ENCODE results near the gene TMEM248. TPM values are rescaled to one million over a fixed set of nuclear protein-coding genes. Genes with fewer than 3 reads are reported as not detected.
"Not testable (repeated sequence)": the region's sequence is repeated elsewhere in the genome, so short reads cannot be mapped to it uniquely, and the experiment has no call there.

The TMEM248 gene
- total RNA-seq, 2 experiments from 2014 or later: 86.9 to 88.1 TPM

DNA sequence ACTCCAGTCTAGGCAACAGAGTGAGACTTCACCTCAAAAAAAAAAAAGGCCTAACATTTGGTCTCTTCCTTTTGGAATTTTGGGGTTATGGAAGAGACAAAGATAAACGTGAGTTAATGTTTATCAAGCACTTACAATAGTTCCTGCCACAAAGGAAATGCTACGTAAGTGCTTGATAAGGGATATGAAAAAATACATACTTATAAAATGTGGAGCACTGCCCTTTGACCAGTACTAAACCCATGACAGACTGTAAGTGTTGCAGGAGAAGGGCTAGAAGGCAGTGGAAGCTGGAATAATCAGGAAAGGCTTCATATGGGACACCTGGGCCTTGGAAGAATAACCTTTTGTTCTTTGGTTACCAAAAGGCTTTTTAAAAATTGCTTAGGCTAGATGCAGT lies 25.5 kb downstream of the TMEM248 start:
- Mint-ChIP-seq H3K27ac (no peak overlapping the region), H3K4me3 (no peak overlapping the region), H3K4me1 (no peaks in the 10 kb centered on the region), H3K9me3 (no peaks in the 10 kb centered on the region), H3K27me3 (no peaks in the 10 kb centered on the region), H3K36me3 (peaks cover 20% of the 10 kb centered on the region)
- ATAC-seq (ENCODE audit: low read depth) (no peak), DNase-seq (no peak)
- POLR2A ChIA-PET: no interaction called here

DNA sequence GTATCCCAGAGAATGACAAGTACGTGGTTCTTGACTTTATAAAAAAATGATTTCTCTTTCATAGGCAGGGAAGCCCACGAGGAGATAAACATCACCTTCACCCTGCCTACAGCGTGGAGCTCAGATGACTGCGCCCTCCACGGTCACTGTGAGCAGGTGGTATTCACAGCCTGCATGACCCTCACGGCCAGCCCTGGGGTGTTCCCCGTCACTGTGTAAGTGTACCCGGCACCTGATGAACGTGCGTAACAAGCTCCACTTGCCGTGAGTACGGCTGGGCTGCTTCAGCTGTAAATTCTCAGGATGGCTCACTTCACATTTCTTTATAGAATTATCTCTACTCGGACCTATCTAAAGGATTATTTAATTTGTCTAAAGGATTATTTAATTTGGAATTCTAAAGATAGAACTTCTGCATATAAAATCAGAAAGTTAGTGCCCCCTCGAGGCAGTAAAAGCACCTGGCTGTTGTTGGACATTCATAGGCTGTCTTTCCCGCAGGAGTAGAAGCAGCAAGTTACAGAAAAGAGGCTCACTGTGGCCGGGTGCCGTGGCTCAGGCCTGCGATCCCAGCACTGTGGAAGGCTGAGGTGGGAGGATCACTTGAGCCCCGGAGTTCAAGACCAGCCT lies 27.6 kb downstream of the TMEM248 start:
- Mint-ChIP-seq H3K27me3 (no peaks in the 10 kb centered on the region), H3K27ac (no peak overlapping the region), H3K36me3 (peaks cover 28% of the 10 kb centered on the region), H3K9me3 (no peaks in the 10 kb centered on the region), H3K4me1 (no peaks in the 10 kb centered on the region), H3K4me3 (no peak overlapping the region)
- no peak for DNase-seq
- POLR2A ChIA-PET: interaction anchor here (1.2 kb wide), 1 partner anchor 46 kb away, joined by 5 read pairs; the partner anchor contains the start of gene SBDS
- ATAC-seq (ENCODE audit: low read depth): no peak

DNA sequence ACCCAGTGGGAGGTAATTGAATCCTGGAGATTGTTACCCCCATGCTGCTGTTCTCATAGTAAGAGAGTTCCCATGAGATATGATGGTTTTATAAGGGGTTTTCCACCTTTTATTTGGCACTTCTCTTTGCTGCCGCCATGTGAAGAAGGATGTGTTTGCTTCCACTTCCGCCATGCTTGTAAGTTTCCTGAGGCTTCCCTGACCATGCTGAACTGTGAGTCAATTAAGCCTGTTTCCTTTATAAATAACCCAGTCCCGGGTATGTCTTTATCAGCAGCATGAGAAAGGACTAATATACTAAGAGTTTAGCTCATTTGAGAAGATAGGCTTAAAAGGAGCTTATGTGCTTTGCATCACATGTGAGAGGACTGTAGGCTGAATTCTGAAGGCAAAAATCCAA lies 29.3 kb downstream of the TMEM248 start:
- POLR2A ChIA-PET: no interaction called here
- no peaks in the 10 kb centered on the region for H3K4me1 Mint-ChIP-seq
- H3K27me3 Mint-ChIP-seq: no peaks in the 10 kb centered on the region
- no peaks in the 10 kb centered on the region for H3K9me3 Mint-ChIP-seq
- H3K27ac Mint-ChIP-seq: no peak overlapping the region
- no peak for DNase-seq
- H3K4me3 Mint-ChIP-seq: no peak overlapping the region
- peaks cover 26% of the 10 kb centered on the region for H3K36me3 Mint-ChIP-seq
- ATAC-seq (ENCODE audit: low read depth): no peak

DNA sequence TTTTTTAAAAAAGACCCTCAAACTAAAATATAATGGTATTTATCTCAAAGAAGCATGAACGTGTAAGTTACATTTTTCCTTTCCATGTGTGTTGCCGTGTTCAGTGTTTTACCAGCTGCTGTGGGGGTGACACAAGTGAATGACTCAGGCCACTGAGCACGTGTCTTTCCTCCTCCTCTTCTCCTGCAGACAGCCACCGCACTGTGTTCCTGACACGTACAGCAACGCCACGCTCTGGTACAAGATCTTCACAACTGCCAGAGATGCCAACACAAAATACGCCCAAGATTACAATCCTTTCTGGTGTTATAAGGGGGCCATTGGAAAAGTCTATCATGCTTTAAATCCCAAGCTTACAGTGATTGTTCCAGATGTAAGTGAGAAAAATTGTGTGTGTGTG lies 29.7 kb downstream of the TMEM248 start:
- Mint-ChIP-seq H3K9me3 (no peaks in the 10 kb centered on the region), H3K27me3 (no peaks in the 10 kb centered on the region), H3K4me3 (no peak overlapping the region), H3K36me3 (peaks cover 27% of the 10 kb centered on the region), H3K27ac (no peak overlapping the region), H3K4me1 (no peaks in the 10 kb centered on the region)
- ATAC-seq (ENCODE audit: low read depth) (no peak), DNase-seq (no peak)
- POLR2A ChIA-PET: no interaction called here

DNA sequence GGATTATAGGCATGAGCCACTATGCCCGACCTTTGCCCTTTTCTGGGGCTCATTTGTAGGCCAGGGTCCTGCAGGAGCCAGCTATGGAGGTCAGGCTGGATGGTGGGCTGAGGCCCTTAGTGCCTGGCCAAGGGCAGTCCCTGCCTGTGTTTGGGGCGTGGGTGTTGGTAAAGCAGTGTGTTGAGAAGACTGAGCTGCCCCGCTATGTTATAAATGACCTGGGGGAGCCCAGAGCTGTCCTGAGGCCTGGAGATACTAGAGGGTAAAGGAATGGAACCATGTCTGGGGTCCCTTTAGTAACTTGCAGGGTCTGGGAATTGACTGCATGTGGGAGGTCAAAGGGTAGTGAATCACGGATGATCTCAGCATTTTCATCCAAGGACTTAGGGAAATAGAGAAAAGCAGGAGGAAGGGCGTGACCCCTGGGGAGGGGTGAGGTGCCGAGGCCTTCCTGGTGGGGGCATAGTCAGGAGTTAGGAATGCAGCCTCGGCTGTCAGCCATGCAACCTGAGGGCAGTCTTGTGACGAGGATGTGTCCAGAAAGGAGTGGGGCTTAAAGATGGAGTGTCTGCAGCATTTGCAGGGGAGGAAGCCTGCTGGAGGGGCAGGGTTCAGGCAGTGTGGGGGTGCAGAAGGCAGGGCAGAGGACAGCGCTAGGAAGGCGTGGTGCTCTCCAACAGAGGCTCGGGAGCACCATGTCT lies 31.5 kb downstream of the TMEM248 start:
- POLR2A ChIA-PET: no interaction called here
- no peak overlapping the region for H3K27ac Mint-ChIP-seq
- DNase-seq (no peak), ATAC-seq (ENCODE audit: low read depth) (no peak)
- no peaks in the 10 kb centered on the region for H3K4me1 Mint-ChIP-seq
- no peaks in the 10 kb centered on the region for H3K9me3 Mint-ChIP-seq
- H3K36me3 Mint-ChIP-seq: peaks cover 29% of the 10 kb centered on the region
- no peak overlapping the region for H3K4me3 Mint-ChIP-seq
- no peaks in the 10 kb centered on the region for H3K27me3 Mint-ChIP-seq

DNA sequence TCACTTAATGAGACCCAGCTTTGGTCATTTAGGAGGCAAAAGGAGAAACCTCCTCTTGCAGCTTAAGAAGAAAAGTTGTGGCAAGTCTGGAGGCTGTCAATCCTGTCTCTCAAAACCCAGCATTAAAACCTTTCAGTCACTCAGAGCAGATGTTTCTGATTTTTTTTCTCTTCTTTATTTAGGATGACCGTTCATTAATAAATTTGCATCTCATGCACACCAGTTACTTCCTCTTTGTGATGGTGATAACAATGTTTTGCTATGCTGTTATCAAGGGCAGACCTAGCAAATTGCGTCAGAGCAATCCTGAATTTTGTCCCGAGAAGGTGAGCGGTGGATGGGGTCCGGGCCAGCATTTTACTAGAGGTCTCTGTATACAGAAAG lies 32.0 kb downstream of the TMEM248 start:
- no peak overlapping the region for H3K27ac Mint-ChIP-seq
- no peak for ATAC-seq (ENCODE audit: low read depth)

DNA sequence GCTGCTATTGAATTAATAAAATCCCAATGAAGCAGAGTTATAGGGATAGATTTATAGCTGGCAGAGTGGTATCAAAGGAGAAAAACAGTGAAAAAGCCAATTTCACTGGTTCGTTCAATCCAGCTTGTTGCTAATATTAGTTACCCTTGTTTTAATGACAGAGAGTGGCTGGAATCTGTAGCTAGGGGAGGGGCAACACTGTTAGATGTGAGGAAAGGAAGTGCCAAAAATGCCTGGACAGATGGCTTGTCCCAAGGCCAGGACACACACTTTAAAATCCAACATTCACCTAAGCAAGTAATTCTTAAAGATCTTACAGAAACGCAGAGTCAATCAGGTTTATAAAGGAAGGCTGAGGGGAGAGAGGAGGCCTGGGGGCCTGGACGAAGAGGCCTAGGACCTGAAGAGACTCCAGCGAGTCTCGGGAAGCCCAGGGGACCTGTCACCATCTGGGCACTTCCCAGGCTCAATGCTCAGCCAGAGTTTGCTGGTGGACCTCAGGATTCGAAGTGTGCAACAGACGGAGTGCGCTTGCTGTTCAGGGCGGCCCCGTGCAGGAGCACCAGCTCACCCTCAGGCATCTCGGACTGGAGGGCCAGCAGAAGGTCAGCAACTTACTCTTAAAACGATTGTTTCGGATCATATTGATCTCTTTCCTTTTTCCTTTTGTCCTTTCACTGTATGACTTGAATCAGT lies 36.7 kb downstream of the TMEM248 start:
- Mint-ChIP-seq H3K9me3 (no peaks in the 10 kb centered on the region), H3K27ac (no peak overlapping the region), H3K4me3 (no peak overlapping the region), H3K4me1 (no peaks in the 10 kb centered on the region), H3K36me3 (peaks cover 17% of the 10 kb centered on the region), H3K27me3 (no peaks in the 10 kb centered on the region)
- POLR2A ChIA-PET: no interaction called here
- DNase-seq (no peak), ATAC-seq (ENCODE audit: low read depth) (no peak)

More for the DNA sequence above, 32.0 kb downstream of the TMEM248 start:
- Mint-ChIP-seq H3K4me3 (no peak overlapping the region), H3K36me3 (peaks cover 29% of the 10 kb centered on the region), H3K9me3 (no peaks in the 10 kb centered on the region), H3K4me1 (no peaks in the 10 kb centered on the region), H3K27me3 (no peaks in the 10 kb centered on the region)
- DNase-seq: no peak
- POLR2A ChIA-PET: no interaction called here

DNA sequence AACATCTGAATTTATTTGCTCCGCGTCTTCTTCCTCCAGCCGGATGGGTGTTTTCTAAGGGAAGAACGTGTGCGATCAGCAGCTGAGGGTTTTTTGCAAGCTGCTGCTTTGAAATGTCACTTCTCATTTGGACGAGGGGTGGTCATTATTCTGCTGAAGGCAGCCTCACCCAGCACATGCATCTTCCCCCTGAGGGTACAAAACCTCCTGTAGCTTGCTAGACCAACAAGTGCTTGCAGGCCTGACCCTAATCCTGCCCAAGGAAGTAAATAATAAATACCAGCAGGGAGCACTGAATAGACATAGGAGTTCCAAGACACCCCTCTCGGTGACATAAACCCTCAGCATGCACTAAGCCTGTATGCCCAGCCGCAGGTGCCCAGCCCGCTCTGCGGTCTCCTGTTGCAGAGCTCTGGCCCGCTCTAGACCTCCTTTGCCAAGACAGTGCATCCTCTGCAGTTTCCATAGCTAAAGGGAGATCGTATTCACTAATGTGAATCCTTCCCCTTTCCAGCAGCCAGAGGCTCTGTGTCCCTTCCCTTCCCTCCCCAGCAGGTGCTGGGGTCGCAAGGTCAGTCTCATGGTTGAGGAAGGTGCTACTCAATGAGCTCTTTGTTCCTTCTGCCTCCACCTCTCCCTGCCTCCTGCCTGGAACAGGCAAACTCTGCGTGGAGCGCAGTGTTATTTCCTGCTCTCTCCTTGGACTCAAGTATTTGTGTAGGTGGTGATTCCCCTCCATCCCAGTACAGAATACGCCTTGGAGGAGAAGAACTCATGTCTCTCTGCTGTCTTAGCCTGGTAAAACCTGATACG lies 37.7 kb downstream of the TMEM248 start:
- peaks cover 17% of the 10 kb centered on the region for H3K36me3 Mint-ChIP-seq
- ATAC-seq (ENCODE audit: low read depth) (no peak), DNase-seq (no peak)
- no peaks in the 10 kb centered on the region for H3K9me3 Mint-ChIP-seq
- H3K27me3 Mint-ChIP-seq: no peaks in the 10 kb centered on the region
- POLR2A ChIA-PET: no interaction called here
- H3K27ac Mint-ChIP-seq: no peak overlapping the region
- no peaks in the 10 kb centered on the region for H3K4me1 Mint-ChIP-seq
- H3K4me3 Mint-ChIP-seq: no peak overlapping the region

DNA sequence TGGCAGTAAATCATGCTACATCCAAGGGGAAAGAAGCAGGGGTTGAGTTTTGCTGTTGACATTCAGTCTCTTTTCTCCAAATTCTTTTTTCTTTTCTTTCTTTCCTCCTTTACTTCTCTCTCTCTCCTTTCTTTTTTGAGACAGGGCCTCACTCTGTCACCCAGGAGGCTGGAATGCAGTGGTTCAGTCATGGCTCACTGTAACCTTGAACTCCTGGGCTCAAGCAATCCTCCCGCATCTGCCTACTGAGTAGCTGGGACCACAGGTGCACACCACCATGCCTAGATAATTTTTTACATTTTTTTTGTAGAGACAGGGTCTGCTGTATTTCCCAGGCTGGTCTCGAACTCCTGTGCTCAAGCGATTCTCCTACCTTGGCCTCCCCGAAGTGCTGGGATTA lies 39.2 kb downstream of the TMEM248 start:
- no peak for DNase-seq
- Mint-ChIP-seq H3K27ac (no peak overlapping the region), H3K9me3 (no peaks in the 10 kb centered on the region), H3K36me3 (peaks cover 15% of the 10 kb centered on the region), H3K4me1 (peaks cover 2% of the 10 kb centered on the region), H3K4me3 (no peak overlapping the region), H3K27me3 (no peaks in the 10 kb centered on the region)
- no peak for ATAC-seq (ENCODE audit: low read depth)
- POLR2A ChIA-PET: no interaction called here

DNA sequence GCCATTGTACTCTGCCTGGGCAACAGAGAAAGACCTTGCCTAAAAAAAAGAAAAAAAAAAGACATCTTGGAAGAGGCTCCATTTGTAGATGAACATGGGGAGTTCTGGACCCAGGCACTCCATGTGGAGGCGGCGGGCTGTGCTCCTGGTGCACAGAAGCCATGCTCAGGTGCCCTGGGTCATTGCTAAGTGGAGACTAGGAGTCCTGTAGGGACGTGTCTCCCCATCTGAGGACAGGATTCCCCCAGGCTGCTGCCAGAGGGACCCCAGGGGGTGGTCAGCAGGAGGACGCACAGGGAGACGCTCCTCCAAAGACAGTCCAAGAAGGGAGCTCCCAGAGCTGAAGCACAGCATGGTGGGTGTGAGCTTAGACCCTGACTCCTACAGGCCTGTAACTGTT lies 40.1 kb downstream of the TMEM248 start:
- no peak for DNase-seq
- peaks cover 13% of the 10 kb centered on the region for H3K36me3 Mint-ChIP-seq
- POLR2A ChIA-PET: interaction anchor here (0.6 kb wide), 1 partner anchor 22 kb away, joined by 4 read pairs; no protein-coding TSS in a partner anchor
- no peak overlapping the region for H3K27ac Mint-ChIP-seq
- peaks cover 2% of the 10 kb centered on the region for H3K4me1 Mint-ChIP-seq
- no peak overlapping the region for H3K4me3 Mint-ChIP-seq
- no peaks in the 10 kb centered on the region for H3K27me3 Mint-ChIP-seq
- H3K9me3 Mint-ChIP-seq: no peaks in the 10 kb centered on the region
- ATAC-seq (ENCODE audit: low read depth): no peak

DNA sequence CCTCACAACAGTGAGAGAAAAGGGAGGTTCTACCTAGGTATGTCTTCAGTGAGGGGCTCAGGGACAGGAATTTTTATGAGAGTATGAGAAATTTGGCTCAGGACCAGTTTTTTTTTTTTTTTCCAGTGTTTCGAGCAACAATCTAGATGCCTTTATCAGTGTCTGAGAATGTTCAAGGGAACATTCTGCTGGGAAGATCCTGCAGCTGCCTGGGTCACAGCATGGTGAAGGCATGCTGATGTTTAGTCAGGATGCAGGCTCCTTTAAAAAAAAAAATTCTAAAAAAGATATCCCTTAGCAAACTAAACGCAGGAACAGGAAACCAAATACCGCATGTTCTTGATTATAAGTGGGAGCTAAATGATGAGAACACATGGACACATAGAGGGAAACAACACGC lies 43.4 kb downstream of the TMEM248 start:
- no peak for DNase-seq
- Mint-ChIP-seq H3K27me3 (no peaks in the 10 kb centered on the region), H3K36me3 (peaks cover 8% of the 10 kb centered on the region), H3K4me3 (no peak overlapping the region), H3K9me3 (no peaks in the 10 kb centered on the region), H3K27ac (no peak overlapping the region), H3K4me1 (peaks cover 2% of the 10 kb centered on the region)
- ATAC-seq (ENCODE audit: low read depth): no peak
- POLR2A ChIA-PET: no interaction called here

DNA sequence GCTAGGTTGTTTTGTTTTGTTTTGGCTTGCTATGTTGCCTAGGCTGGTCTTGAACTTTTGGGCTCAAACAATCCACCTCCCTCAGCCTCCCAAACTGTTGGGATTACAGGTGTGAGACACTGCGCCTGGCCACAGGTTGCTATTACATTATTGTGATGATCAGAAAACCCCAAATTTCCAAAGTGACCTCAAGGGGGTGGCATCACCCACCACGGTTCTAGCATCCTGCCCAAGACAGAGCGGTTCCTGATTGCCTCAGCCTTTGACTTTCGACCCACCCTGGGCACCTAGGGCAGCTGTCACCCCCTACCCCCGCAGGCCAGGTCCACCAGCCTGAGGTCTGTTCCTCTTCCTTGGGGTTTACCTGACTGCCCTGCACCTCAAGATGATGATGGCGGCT lies 46.0 kb downstream of the TMEM248 start:
- H3K9me3 Mint-ChIP-seq: no peaks in the 10 kb centered on the region
- H3K27ac Mint-ChIP-seq: no peak overlapping the region
- peaks cover 2% of the 10 kb centered on the region for H3K4me1 Mint-ChIP-seq
- DNase-seq (no peak), ATAC-seq (ENCODE audit: low read depth) (no peak)
- no peaks in the 10 kb centered on the region for H3K27me3 Mint-ChIP-seq
- no peak overlapping the region for H3K4me3 Mint-ChIP-seq
- POLR2A ChIA-PET: no interaction called here
- peaks cover 3% of the 10 kb centered on the region for H3K36me3 Mint-ChIP-seq

DNA sequence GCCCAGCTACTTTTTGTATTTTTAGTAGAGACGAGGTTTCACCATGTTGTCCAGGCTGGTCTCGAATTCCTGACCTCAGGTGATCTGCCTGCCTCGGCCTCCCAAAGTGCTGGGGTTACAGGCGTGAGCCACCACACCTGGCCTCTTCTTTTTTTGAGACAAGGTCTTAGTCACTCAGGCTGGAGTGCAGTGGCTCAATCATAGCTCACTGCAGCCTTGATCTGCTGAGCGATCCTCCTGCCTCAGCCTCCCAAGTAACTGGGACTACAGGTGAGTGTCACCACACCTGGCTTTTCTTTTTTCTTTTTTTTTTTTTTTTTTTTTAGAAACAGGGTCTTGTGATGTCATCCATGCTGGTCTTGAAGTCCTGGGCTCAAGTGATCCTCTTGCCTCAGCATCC lies 48.0 kb downstream of the TMEM248 start:
- H3K27me3 Mint-ChIP-seq; H3K4me1 Mint-ChIP-seq; H3K27ac Mint-ChIP-seq; H3K4me3 Mint-ChIP-seq; POLR2A ChIA-PET; H3K9me3 Mint-ChIP-seq; H3K36me3 Mint-ChIP-seq; ATAC-seq (ENCODE audit: low read depth); DNase-seq: not testable (repeated sequence)

All from activated naive CD8-positive, alpha-beta T cell treated with anti-CD3 and anti-CD28 coated beads, Interleukin-2, amount 10 ng/mL, durations not matched to agents 7 days and 5 days (primary cell).